Muscle of leg (tissue), 11 donors: Measurements from ENCODE around the gene TMEM183A. TPM values are rescaled to one million over a fixed set of nuclear protein-coding genes. Genes with fewer than 3 reads are reported as not detected.

Source experiments
- DNase-seq: peaks from one replicate; pipeline ENCODE4 v3.0.0; 2013
- H3K27ac ChIP-seq: one replicate; pipeline ENCODE4 v1.5.1; 2013; ENCODE audit warnings: mild to moderate bottlenecking, low read length, control low read depth
- H3K27me3 ChIP-seq: one replicate; pipeline ENCODE4 v1.6.1; 2013; ENCODE audit warnings: low read length; ENCODE audit not compliant: control insufficient read depth, insufficient read depth
- H3K36me3 ChIP-seq: one replicate; pipeline ENCODE4 v1.6.1; 2013; ENCODE audit warnings: low read length; ENCODE audit not compliant: control insufficient read depth, insufficient read depth
- H3K4me1 ChIP-seq: one replicate; pipeline ENCODE4 v1.6.1; 2013; ENCODE audit warnings: low read length; ENCODE audit not compliant: control insufficient read depth, insufficient read depth
- H3K4me3 ChIP-seq: one replicate; pipeline ENCODE4 v1.5.1; 2013; ENCODE audit warnings: low read length, control low read depth
- H3K9me3 ChIP-seq: replicated peaks from 2 replicates; pipeline ENCODE4 v1.6.1; 2013; ENCODE audit warnings: low read depth, low read length; ENCODE audit not compliant: control insufficient read depth
- WGBS: methylation state at CpG from one replicate; pipeline ENCODE4 v1.1.5; 2013; ENCODE audit warnings: missing lambda C conversion rate; ENCODE audit not compliant: insufficient coverage; 5-methylcytosine and 5-hydroxymethylcytosine counted together
- polyA plus RNA-seq, 8 donors: library from polyadenylated mRNA; unstranded; fragments of 120-200 nt; gene quantifications; one replicate each; pipeline versions ENCODE4 v1.2.1 to v1.2.3, GENCODE V29; 2013; ENCODE audit warnings: inconsistent platforms in 1 of 8, low replicate concordance in 1 of 8; ENCODE audit not compliant: insufficient read length in 8 of 8, insufficient read depth in 1 of 8
- total RNA-seq: library from RNA; stranded (reverse); fragments of 120-200 nt; gene quantifications from one replicate; pipeline ENCODE4 v1.2.4, GENCODE V29; 2013

Gene TMEM183A
- total and polyA plus RNA-seq, 9 donors = 34.5 to 47.3 (median 42.0) TPM

DNA sequence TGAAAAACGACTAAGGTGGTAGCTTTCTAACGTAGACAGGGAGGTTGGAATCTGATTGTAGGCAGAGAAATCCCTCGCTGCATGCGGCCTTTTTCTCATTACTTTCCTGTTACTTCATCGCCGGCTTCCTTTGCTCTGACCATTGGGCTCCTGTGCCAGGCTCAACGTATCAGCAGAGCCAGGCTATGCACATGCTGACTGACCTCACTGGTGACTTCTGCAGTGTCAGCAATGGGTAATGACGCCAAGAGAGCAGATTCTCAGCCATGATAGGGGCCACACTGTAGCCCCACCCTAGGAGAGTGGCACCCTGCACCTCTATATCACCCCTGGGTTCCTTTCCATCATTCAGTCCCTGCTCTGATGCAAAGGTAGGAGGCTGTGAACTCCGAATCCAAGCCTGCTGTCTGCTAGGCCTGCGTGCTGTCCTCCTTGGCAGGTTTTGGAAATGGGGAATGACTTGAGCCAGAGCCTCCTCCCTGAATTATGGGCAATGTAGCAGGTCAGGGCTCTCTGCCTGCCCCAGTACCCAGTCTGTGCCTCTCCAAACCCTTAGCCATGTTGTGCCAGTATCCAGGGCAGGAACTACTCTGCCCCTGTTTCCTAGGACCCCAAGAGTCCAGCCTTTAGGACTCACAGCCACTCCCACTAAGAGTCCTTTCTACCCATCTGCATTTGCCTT is 30.5 kb downstream of the TMEM183A start:
- Histone ChIP-seq H3K4me3 (no peak overlapping the region), H3K27ac (peak overlapping the region; percentile 90), H3K36me3 (no peaks in the 10 kb centered on the region), H3K27me3 (peaks cover 8% of the 10 kb centered on the region), H3K4me1 (peaks cover 81% of the 10 kb centered on the region), H3K9me3 (no peaks in the 10 kb centered on the region)
- WGBS = 58% methylated on average over 7 of the region's 10 CpGs
- DNase-seq = no peak

DNA sequence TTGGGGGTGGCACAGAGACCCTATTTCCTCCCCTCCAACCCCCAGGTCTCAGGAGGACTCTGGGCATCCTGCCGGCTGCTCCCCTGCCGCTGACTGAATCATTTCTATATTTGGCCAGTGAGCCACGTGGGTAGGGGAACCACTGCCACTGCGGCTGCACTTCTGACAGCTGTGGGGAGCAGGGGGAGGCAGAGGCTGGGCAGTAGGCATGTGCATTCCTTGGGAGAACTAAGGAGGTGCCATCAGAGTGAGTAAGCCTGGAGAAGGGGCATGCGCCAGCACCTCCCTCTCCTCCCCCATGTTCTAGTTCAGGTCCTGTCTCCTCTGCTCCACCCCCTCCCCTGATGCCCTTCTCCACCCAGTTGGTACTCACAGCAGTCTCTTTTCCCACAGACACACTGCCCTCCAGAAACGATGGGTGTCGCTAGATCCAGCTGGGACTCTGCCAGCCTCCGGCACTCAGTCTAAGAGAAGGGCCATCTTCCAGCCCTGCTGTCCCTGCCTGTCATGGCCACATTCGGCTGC is 31.1 kb downstream of the TMEM183A start:
- H3K27me3 ChIP-seq = peaks cover 8% of the 10 kb centered on the region
- no peaks in the 10 kb centered on the region for H3K9me3 ChIP-seq
- peaks cover 6% of the 10 kb centered on the region for H3K36me3 ChIP-seq
- H3K4me3 ChIP-seq = no peak overlapping the region
- peak overlapping the region; percentile 90 for H3K27ac ChIP-seq
- peaks cover 81% of the 10 kb centered on the region for H3K4me1 ChIP-seq
- 77% methylated on average over 4 of the region's 9 CpGs for WGBS
- DNase-seq = peak; percentile 90

DNA sequence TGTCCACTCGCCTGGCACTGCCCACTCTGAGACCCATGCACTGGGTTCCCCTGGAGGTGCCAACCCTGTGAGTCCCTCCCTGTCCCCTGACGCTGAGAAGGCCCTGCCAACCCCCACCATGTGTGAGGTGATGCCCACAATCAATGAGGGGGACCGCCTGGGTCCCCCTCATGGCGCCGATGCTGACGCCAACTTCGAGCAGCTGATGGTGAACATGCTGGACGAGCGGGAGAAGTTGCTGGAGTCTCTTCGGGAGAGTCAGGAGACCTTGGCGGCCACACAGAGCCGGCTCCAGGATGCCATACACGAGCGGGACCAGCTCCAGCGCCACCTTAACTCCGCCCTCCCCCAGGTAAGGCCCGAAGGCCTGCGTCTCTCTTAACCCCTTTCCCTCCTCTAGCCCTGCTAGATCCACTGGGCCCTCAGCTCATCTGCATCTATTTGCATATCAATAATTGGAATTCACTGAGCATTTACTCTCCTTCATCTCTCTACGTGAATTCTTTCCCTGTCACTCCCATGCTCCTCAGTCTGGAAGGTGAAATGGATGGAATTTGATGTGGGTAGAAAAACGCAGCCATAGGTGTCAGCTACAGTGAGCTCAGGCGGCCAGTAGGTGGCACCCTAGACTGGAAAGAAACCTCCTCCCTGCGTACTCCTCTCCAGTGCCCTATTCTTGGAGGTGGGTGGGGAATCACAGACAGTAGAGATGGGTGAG is 31.9 kb downstream of the TMEM183A start:
- Histone ChIP-seq H3K27me3 (peaks cover 8% of the 10 kb centered on the region), H3K27ac (peak overlapping the region; percentile 90), H3K4me3 (no peak overlapping the region), H3K4me1 (peaks cover 80% of the 10 kb centered on the region), H3K36me3 (peaks cover 10% of the 10 kb centered on the region), H3K9me3 (no peaks in the 10 kb centered on the region)
- WGBS = 65% methylated on average over 18 of the region's 22 CpGs
- peak; percentile 83 for DNase-seq

DNA sequence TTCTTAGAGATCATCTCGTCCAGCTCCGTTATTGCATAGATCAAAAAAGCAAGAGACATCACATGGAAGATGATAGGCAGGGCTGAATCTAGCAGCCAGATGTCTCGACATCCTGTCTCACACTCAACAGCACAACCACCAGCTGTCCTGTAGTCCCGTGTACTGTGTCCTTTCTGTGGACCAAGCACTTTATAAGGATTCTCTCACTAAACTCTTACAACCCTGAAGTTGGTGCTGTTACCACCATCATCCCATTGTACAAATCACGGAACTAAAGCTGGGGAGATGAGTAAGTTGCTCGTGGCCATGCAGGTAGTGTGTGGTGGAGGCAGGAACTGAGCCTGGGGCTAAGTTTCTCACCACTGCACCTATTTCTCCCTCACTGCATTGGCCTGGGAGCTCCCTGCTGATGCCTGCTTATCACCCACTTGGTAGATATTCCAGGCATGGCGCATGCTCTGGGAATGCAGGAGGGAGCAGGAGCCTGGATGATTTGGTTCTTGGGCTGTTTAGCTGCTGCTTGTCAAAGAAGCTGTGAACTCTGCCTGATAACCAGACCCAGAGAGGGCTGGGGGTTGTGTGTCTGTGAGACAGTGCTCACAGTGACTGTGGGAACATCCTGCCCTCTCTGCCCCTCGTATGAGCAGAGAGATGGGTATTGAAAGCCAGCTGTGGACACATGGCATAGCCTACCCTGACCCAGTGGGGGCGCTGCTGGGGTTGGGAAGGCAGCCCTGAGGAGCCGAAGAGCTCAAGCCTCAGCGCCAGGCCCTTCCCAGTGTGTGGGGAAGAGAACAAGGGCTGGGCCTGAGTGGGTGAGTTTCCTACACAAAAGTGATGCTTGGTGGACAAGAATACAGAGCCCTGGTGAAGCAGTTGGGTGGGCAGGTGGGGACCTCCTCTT is 32.7 kb downstream of the TMEM183A start:
- DNase-seq = no peak
- Histone ChIP-seq H3K27me3 (peaks cover 10% of the 10 kb centered on the region), H3K4me1 (peaks cover 73% of the 10 kb centered on the region), H3K36me3 (peaks cover 17% of the 10 kb centered on the region), H3K27ac (no peak overlapping the region), H3K4me3 (no peak overlapping the region), H3K9me3 (no peaks in the 10 kb centered on the region)
- WGBS = 53% methylated on average over 5 of the region's 11 CpGs

DNA sequence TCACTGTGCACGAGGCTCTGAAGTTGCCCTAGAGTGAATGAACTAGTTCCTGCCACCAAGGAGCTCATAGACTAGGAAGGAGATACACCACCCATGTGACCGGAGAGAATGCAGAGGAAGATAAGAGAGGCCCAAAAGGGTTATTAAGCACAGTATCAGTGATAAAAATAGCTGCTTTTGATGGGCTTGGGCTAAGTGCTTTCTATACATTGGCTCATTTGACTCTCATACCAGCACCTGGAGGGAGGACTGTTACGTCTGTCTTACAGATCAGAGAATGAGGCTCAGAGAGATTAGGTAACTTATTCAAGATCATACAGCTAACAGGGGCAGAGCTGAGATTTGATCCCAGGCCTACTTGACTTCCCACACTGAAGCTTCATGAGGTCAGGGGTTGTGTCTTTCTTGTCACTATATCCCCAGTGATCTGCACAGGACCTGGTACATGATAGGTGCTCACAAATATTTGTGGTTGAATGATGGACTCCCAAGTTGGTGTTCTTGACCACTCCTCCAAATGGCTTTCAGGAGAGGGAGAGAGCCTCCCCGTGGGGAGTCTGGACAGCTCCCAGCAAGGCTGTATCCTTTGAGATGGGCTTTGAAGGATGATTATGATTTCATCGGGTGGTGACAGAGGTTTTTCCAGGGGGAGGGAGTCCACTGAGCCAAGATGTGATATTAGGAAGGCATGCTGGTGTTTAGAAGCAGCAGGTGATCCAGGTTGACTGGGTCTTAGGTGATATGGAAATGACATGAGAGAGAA is 33.5 kb downstream of the TMEM183A start:
- WGBS = 73% methylated on average over 4 of the region's 5 CpGs
- peaks cover 10% of the 10 kb centered on the region for H3K27me3 ChIP-seq
- no peak overlapping the region for H3K27ac ChIP-seq
- peaks cover 65% of the 10 kb centered on the region for H3K4me1 ChIP-seq
- H3K4me3 ChIP-seq = no peak overlapping the region
- no peak for DNase-seq
- H3K36me3 ChIP-seq = peaks cover 25% of the 10 kb centered on the region
- H3K9me3 ChIP-seq = no peaks in the 10 kb centered on the region

DNA sequence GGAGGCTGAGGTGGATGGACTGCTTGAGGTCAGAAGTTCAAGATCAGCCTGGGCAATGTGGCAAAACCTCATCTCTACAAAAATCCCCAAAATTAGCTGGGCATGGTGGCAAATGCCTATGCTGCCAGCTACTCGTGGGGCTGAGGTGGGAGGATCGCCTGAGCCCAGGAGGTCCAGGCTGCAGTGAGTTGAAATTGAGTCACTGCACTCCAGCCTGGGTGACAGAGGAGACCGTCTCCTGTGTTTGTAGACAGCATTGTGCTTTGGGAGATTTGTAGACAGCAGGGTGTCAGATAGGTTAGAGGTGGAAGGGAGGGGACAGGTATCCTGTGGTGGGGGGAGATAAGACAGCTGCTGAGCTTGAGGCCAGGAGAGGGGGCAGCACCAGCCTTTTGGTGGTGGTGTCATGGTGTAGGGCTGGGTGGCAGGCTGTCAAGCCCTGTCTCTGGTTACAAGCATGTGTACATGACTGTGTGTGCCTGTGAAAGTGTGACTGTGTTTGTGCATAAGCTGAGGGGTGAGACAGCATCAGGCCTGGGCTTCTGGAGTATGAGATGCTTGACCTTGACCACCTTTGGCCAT is 34.3 kb downstream of the TMEM183A start:
- peaks cover 32% of the 10 kb centered on the region for H3K36me3 ChIP-seq
- H3K4me1 ChIP-seq = peaks cover 64% of the 10 kb centered on the region
- WGBS = 74% methylated on average over 3 of the region's 3 CpGs
- no peak overlapping the region for H3K4me3 ChIP-seq
- H3K9me3 ChIP-seq = no peaks in the 10 kb centered on the region
- no peak overlapping the region for H3K27ac ChIP-seq
- DNase-seq = no peak
- H3K27me3 ChIP-seq = peaks cover 12% of the 10 kb centered on the region

DNA sequence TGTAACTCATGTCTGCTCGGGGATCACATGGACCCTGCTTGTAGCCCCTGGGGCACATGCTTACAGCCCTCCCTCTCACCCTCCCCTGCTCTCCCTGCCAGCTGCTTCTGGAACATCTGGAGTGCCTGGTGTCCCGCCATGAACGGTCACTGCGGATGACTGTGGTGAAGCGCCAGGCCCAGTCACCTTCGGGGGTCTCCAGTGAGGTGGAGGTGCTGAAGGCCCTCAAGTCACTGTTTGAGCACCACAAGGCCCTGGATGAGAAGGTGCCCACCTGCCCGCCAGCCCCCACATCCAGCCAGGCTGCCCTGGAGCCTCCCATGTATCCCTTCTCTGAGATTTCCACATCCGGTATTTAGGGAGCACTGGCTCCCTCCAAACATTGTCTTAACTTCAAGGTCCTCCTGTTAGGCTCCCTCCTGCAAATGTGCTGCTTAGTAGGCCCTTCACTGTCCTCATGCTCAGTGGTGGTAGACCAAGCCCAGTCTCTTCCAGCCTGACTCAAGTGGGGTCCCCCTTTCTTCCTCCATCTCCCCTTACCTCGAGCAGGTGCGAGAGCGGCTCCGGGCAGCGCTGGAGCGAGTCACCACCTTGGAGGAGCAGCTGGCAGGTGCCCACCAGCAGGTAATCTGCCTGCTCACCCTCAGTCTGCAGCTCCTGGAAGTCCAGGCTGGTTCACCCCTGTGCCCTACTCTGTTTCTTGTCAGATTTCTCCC is 36.8 kb downstream of the TMEM183A start:
- Histone ChIP-seq H3K27me3 (peaks cover 15% of the 10 kb centered on the region), H3K4me3 (no peak overlapping the region), H3K36me3 (peaks cover 36% of the 10 kb centered on the region), H3K4me1 (peaks cover 59% of the 10 kb centered on the region), H3K9me3 (no peaks in the 10 kb centered on the region), H3K27ac (no peak overlapping the region)
- 84% methylated on average over 11 of the region's 14 CpGs for WGBS
- DNase-seq = no peak

DNA sequence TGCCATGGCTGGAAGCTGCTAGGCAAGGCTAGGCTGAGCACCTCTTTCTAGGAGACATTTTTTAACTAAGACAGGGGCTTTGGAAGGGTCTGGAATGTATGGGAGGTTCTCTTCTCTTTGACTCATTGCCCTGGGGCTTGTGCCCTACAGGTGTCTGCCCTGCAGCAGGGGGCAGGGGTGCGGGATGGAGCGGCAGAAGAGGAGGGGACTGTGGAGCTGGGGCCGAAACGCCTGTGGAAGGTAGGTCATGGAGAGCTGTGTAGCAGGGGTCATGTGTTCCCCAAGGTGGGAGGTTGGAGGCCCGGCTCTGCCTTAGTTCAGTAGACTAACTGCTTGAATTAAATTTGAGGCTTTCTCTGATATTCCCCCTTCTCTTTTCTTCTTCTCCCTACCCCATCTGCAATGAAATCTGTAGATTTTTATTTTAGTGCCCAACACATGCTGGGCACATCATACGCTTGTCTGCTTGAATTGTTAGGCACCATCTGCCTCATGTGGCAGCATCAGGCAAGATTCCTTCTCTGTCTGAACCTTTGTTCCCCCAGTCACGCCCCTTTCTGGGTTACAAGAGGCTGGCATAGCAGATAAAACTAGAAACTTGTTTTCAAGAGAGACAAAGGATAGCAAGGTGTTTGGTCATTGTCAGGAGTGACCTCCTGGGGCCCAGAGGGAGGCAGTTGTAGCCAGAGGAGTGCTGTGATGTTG is 37.5 kb downstream of the TMEM183A start:
- Histone ChIP-seq H3K27me3 (peaks cover 18% of the 10 kb centered on the region), H3K4me1 (peaks cover 56% of the 10 kb centered on the region), H3K4me3 (no peak overlapping the region), H3K9me3 (no peaks in the 10 kb centered on the region), H3K27ac (no peak overlapping the region), H3K36me3 (peaks cover 36% of the 10 kb centered on the region)
- WGBS = 100% methylated on average over 5 of the region's 7 CpGs
- no peak for DNase-seq
